H9 (cell line): ENCODE results near the gene CRABP1. TPM values are rescaled to one million over a fixed set of nuclear protein-coding genes. Genes with fewer than 3 reads are reported as not detected.

ENCODE experiments used
- DNase-seq: peaks from one replicate; pipeline ENCODE4 v3.0.0-alpha.2; 2017
- H2AFZ ChIP-seq: one replicate; pipeline ENCODE4 v1.6.1; 2013; ENCODE audit warnings: mild to moderate bottlenecking, low read length, control low read depth, moderate library complexity
- H2AK5ac ChIP-seq: 2 replicates; pipeline ENCODE4 v1.6.1; 2013; ENCODE audit warnings: low read length, control low read depth, mixed read lengths; ENCODE audit not compliant: insufficient read length
- H2BK120ac ChIP-seq: one replicate; pipeline ENCODE4 v1.6.1; 2013; ENCODE audit warnings: low read depth, mild to moderate bottlenecking, low read length, control low read depth, inconsistent platforms; ENCODE audit not compliant: poor library complexity, severe bottlenecking
- H2BK12ac ChIP-seq: 2 replicates; pipeline ENCODE4 v1.6.1; 2013; ENCODE audit warnings: low read length, control low read depth, mixed read lengths, low read depth; ENCODE audit not compliant: insufficient read length
- H2BK15ac ChIP-seq: 2 replicates; pipeline ENCODE4 v1.6.1; 2013; ENCODE audit warnings: low read depth, low read length, control low read depth
- H2BK20ac ChIP-seq: one replicate; pipeline ENCODE4 v1.6.1; 2013; ENCODE audit warnings: low read depth, mild to moderate bottlenecking, low read length, control low read depth, inconsistent platforms; ENCODE audit not compliant: poor library complexity, severe bottlenecking
- H2BK5ac ChIP-seq: 2 replicates; pipeline ENCODE4 v1.6.1; 2013; ENCODE audit warnings: low read length, control low read depth, mixed read lengths; ENCODE audit not compliant: insufficient read length
- H3K14ac ChIP-seq: 2 replicates; pipeline ENCODE4 v1.6.1; 2013; ENCODE audit warnings: low read length, control low read depth; ENCODE audit not compliant: insufficient read depth
- H3K18ac ChIP-seq: 2 replicates; pipeline ENCODE4 v1.6.1; 2013; ENCODE audit warnings: low read depth, mild to moderate bottlenecking, mixed read lengths, low read length, control low read depth; ENCODE audit not compliant: insufficient read length
- H3K23ac ChIP-seq: 2 replicates; pipeline ENCODE4 v1.6.1; 2013; ENCODE audit warnings: low read length, control low read depth, mixed read lengths, low read depth; ENCODE audit not compliant: insufficient read length
- H3K23me2 ChIP-seq: 2 replicates; pipeline ENCODE4 v1.6.1; 2013; ENCODE audit warnings: low read depth, mild to moderate bottlenecking, mixed read lengths, low read length, control low read depth; ENCODE audit not compliant: insufficient read length, poor library complexity, severe bottlenecking
- H3K27ac ChIP-seq: 2 replicates; pipeline ENCODE4 v1.5.1; 2013; ENCODE audit warnings: low read length, control low read depth, mixed read lengths, low read depth; ENCODE audit not compliant: insufficient read length
- H3K27me3 ChIP-seq: 2 replicates; pipeline ENCODE4 v1.6.1; 2013; ENCODE audit warnings: low read length, control low read depth, inconsistent platforms; ENCODE audit not compliant: insufficient read depth
- H3K4ac ChIP-seq: 2 replicates; pipeline ENCODE4 v1.6.1; 2013; ENCODE audit warnings: low read depth, mild to moderate bottlenecking, control low read depth, inconsistent platforms, low read length, moderate library complexity
- H3K4me1 ChIP-seq: 2 replicates; pipeline ENCODE4 v1.6.1; 2013; ENCODE audit warnings: low read length, control low read depth, inconsistent platforms; ENCODE audit not compliant: insufficient read depth
- H3K4me2 ChIP-seq: 2 replicates; pipeline ENCODE4 v1.6.1; 2013; ENCODE audit warnings: low read length, control low read depth, mixed read lengths; ENCODE audit not compliant: insufficient read length, insufficient read depth
- H3K56ac ChIP-seq: 2 replicates; pipeline ENCODE4 v1.6.1; 2013; ENCODE audit warnings: low read depth, mild to moderate bottlenecking, mixed read lengths, low read length, control low read depth; ENCODE audit not compliant: insufficient read length
- H3K79me1 ChIP-seq: 2 replicates; pipeline ENCODE4 v1.6.1; 2013; ENCODE audit warnings: low read depth, mild to moderate bottlenecking, moderate library complexity, low read length, control low read depth, inconsistent platforms; ENCODE audit not compliant: insufficient read depth, poor library complexity, severe bottlenecking
- H3K79me2 ChIP-seq: 2 replicates; pipeline ENCODE4 v1.6.1; 2013; ENCODE audit warnings: low read length, control low read depth, inconsistent platforms; ENCODE audit not compliant: insufficient read depth
- H3K9ac ChIP-seq: 2 replicates; pipeline ENCODE4 v1.6.1; 2013; ENCODE audit warnings: low read length, control low read depth, mixed read lengths; ENCODE audit not compliant: insufficient read length; ENCODE audit errors: extremely low read depth
- H3K9me3 ChIP-seq: one replicate; pipeline ENCODE4 v1.6.1; 2013; ENCODE audit warnings: low read depth, low read length, inconsistent platforms; ENCODE audit not compliant: control insufficient read depth
- H3T11ph ChIP-seq: one replicate; pipeline ENCODE4 v1.6.1; 2013; ENCODE audit warnings: mild to moderate bottlenecking, low read length, control low read depth, inconsistent platforms
- H4K20me1 ChIP-seq: one replicate; pipeline ENCODE4 v1.6.1; 2013; ENCODE audit not compliant: control insufficient read depth, insufficient read length, insufficient read depth
- H4K5ac ChIP-seq: 2 replicates; pipeline ENCODE4 v1.6.1; 2013; ENCODE audit warnings: low read depth, mild to moderate bottlenecking, mixed read lengths, low read length, control low read depth; ENCODE audit not compliant: insufficient read length
- H4K8ac ChIP-seq: replicated peaks from 2 replicates; pipeline ENCODE4 v1.6.1; 2013; ENCODE audit warnings: low read length, control low read depth, mixed read lengths, low read depth; ENCODE audit not compliant: insufficient read length
- H4K91ac ChIP-seq: 2 replicates; pipeline ENCODE4 v1.6.1; 2013; ENCODE audit warnings: low read depth, mild to moderate bottlenecking, moderate library complexity, mixed read lengths, low read length, control low read depth; ENCODE audit not compliant: insufficient read length
- H3K27ac Mint-ChIP-seq, 3 experiments: 2 replicates in 2 of 3; 3 replicates in 1 of 3; pipeline ENCODE4 v1.8.0; 2020 to 2021; ENCODE audit warnings: mixed read lengths in 3 of 3, mild to moderate bottlenecking in 1 of 3, moderate library complexity in 1 of 3
- H3K27me3 Mint-ChIP-seq: 2 replicates; pipeline ENCODE4 v1.8.0; 2021; ENCODE audit warnings: low read depth, mild to moderate bottlenecking, moderate library complexity, mixed read lengths
- H3K36me3 Mint-ChIP-seq, 3 experiments: 2 replicates in 2 of 3; 3 replicates in 1 of 3; pipeline ENCODE4 v1.8.0; 2020 to 2021; ENCODE audit warnings: low read depth in 3 of 3, mixed read lengths in 3 of 3; ENCODE audit not compliant: insufficient read depth in 1 of 3
- H3K4me1 Mint-ChIP-seq, 2 experiments: 2 replicates each; pipeline ENCODE4 v1.8.0; 2020; ENCODE audit warnings: mixed read lengths in 2 of 2
- H3K4me3 Mint-ChIP-seq, 2 experiments: 2 replicates in 1 of 2; 3 replicates in 1 of 2; pipeline ENCODE4 v1.8.0; 2020 to 2021; ENCODE audit warnings: mild to moderate bottlenecking in 2 of 2, mixed read lengths in 2 of 2, moderate library complexity in 1 of 2
- H3K9me3 Mint-ChIP-seq, 2 experiments: 2 replicates in 1 of 2; 3 replicates in 1 of 2; pipeline ENCODE4 v1.8.0; 2020; ENCODE audit warnings: mild to moderate bottlenecking in 2 of 2, mixed read lengths in 2 of 2, moderate library complexity in 1 of 2
- WGBS: extraction: QIAGEN DNeasy Blood & Tissue Kit; methylation state at CpG from one replicate; pipeline ENCODE4 v1.1.7; 2013; ENCODE audit warnings: missing lambda C conversion rate, low lambda C conversion rate, mixed read lengths; ENCODE audit not compliant: insufficient read length; ENCODE audit errors: extremely low coverage; 5-methylcytosine and 5-hydroxymethylcytosine counted together
- total RNA-seq: library from RNA; stranded (reverse); gene quantifications from 2 replicates; pipeline ENCODE4 v1.2.1, GENCODE V29; 2021
- TF ChIP-seq, protein P1 (sequence below): fragments of 200-600 bp; sonication (generic); conservative IDR thresholded peaks from 3 replicates; pipeline ENCODE4 v1.8.0; 2021; ENCODE audit warnings: antibody characterized with exemption, mild to moderate bottlenecking

Gene CRABP1
- total RNA-seq, 1 experiment from 2014 or later = 93.1 TPM

DNA sequence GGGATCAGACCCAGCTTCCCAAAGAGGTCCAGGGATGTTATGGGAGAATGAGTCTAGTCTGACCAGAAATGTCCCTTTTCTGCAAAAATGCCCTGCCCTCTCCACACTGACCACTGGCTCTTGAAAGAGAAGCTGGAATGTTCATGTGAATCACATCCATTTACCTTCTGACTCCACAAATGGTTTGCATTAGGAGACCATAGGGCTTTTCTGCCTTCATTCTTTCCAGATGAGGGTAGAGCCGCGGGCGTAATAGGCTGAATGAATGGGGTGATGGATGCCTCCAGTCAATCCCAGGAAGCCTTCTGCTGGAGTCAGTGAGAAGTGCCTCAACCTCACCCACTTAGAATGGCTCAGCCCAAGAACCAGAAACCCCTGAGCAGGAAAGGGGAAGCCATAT is 50.7 kb downstream of the CRABP1 start:
- Histone ChIP-seq H3K27ac (no peak overlapping the region), H2AFZ (no peak overlapping the region), H2BK5ac (no peak overlapping the region), H3K56ac (no peak overlapping the region), H3K4ac (no peak overlapping the region), H3K9ac (no peak overlapping the region), H2BK15ac (no peak overlapping the region), H3T11ph (no peak overlapping the region), H3K23me2 (no peaks in the 10 kb centered on the region), H4K20me1 (no peaks in the 10 kb centered on the region), H2AK5ac (no peak overlapping the region), H3K79me1 (no peaks in the 10 kb centered on the region), H2BK120ac (no peak overlapping the region), H4K91ac (no peak overlapping the region), H3K4me1 (peaks cover 5% of the 10 kb centered on the region), H3K23ac (no peak overlapping the region), H4K8ac (no peak overlapping the region), H2BK20ac (no peak overlapping the region), H4K5ac (no peak overlapping the region), H3K79me2 (no peaks in the 10 kb centered on the region), H3K9me3 (no peaks in the 10 kb centered on the region), H2BK12ac (no peak overlapping the region), H3K4me2 (no peak overlapping the region), H3K18ac (no peak overlapping the region), H3K27me3 (no peaks in the 10 kb centered on the region), H3K14ac (no peak overlapping the region)
- Mint-ChIP-seq H3K4me3 (no peak overlapping the region), H3K27me3 (peaks cover 7% of the 10 kb centered on the region), H3K9me3 (peaks cover 3 to 8% of the 10 kb centered on the region in 2 experiments; a peak in 2 of 5 replicates), H3K4me1 (peaks cover 58 to 75% of the 10 kb centered on the region in 2 experiments), H3K27ac (no peak overlapping the region), H3K36me3 (peaks cover 0 to 5% (median 2%) of the 10 kb centered on the region in 3 experiments; a peak in 2 of 7 replicates)
- DNase-seq = no peak
- WGBS = no CpG with 5 or more reads among the region's 3 CpGs
- TF ChIP-seq, protein P1, sequence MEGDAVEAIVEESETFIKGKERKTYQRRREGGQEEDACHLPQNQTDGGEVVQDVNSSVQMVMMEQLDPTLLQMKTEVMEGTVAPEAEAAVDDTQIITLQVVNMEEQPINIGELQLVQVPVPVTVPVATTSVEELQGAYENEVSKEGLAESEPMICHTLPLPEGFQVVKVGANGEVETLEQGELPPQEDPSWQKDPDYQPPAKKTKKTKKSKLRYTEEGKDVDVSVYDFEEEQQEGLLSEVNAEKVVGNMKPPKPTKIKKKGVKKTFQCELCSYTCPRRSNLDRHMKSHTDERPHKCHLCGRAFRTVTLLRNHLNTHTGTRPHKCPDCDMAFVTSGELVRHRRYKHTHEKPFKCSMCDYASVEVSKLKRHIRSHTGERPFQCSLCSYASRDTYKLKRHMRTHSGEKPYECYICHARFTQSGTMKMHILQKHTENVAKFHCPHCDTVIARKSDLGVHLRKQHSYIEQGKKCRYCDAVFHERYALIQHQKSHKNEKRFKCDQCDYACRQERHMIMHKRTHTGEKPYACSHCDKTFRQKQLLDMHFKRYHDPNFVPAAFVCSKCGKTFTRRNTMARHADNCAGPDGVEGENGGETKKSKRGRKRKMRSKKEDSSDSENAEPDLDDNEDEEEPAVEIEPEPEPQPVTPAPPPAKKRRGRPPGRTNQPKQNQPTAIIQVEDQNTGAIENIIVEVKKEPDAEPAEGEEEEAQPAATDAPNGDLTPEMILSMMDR = no peak
